SKM-1 treated with dmso at 0.1 percent for 144 hours (cell line): ENCODE results near the gene ERGIC3.

Experiments
- DNase-seq: peaks from one replicate; lab custom pipeline; 2025; ENCODE audit not compliant: unreplicated experiment; lab: John Stamatoyannopoulos, UW

Gene ERGIC3

DNA sequence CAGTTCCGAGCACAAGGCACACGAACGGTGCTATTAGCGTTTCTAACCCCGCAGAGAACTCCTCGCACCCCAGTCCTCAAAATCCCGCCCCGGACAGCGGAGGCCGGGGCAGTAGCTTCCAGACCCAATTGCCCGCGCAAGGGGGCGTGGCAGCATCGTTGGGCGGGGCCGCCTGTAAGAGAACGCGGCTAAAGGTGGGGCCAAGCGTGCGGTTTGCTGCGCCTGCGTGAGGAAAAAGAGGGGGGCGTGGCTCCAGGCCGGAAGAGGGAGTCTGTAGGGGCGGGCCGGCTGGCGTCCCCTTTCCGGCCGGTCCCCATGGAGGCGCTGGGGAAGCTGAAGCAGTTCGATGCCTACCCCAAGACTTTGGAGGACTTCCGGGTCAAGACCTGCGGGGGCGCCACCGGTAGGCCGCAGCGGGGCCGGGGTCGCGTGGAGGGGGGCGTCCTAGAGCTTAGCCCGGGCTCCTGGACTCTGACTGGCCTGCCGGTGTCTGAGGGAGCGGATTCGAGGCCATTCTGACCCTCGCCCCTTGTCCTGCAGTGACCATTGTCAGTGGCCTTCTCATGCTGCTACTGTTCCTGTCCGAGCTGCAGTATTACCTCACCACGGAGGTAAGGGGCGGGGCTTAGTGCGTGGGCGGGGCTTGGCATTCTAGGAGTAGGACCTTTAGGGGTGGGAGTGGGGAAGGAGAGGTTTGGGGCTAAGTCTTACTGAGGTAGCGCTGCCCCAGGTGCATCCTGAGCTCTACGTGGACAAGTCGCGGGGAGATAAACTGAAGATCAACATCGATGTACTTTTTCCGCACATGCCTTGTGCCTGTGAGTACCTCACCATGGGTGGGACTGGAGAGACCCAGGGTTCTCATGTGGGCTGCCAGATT is at the start of gene ERGIC3:
TSS of gene ERGIC3 (plus strand) at position 296 of the 880 bp plus-strand sequence. CDS start at position 316, 20 bp downstream.
- DNase-seq = peak; percentile 93

- DNase-seq = no peak
These were observed 49.5 kb upstream of the ERGIC3 start for GRCh38 chr20:35492352-35492751.

DNA sequence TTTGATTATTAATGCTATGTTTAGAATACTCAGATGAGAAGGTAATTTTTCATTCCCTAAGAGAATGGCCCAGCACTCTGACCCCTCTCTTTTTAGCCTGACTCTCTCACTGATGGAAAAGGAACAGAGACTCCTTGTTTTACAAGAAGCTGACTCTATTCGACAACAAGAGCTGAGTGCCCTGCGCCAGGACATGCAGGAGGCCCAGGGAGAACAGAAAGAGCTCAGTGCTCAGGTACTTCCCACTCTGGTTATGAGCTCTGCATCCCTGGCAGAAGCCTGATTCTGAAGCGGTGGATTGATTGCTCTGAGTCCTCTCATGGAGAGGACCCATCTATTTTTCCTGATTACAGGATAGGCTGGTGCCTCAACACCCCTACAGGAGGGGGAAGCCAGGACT is 45.4 kb upstream of the ERGIC3 start:
- DNase-seq = no peak

DNA sequence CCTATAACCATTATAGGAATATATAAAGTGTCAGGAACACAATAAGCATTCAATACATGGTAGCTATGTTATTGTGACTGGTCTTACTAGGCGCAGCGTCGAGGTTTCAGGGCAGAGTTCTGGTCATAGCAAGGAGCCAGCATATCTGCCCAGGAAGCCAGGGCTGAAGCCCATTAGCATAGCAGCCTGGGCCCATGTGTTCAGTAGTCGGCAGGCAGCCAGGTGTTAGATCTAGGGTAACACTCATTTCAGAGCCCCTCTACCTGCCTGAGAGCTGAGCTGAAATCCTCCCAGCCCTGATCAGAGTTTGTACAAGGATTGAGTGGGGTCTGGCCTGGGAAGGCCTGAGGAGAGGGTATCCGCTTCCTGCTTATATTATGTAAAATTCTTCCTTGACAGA is 44.6 kb upstream of the ERGIC3 start:
- DNase-seq = no peak

DNA sequence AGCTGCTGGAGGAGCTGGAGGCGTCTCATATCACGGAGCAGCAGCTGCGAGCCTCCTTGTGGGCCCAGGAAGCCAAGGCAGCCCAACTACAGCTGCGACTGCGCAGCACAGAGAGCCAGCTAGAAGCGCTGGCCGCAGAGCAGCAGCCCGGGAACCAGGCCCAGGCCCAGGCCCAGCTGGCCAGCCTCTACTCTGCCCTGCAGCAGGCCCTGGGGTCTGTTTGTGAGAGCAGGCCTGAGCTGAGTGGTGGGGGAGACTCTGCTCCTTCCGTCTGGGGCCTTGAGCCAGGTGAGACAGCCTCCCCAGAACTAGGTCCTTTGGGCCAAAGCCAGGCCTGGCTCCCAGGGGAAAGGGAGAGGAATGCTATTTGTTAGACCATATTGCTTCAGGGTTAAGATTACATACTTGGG is 44.1 kb upstream of the ERGIC3 start:
- no peak for DNase-seq

- no peak for DNase-seq
These were observed 42.6 kb upstream of the ERGIC3 start for GRCh38 chr20:35499271-35499670.

DNA sequence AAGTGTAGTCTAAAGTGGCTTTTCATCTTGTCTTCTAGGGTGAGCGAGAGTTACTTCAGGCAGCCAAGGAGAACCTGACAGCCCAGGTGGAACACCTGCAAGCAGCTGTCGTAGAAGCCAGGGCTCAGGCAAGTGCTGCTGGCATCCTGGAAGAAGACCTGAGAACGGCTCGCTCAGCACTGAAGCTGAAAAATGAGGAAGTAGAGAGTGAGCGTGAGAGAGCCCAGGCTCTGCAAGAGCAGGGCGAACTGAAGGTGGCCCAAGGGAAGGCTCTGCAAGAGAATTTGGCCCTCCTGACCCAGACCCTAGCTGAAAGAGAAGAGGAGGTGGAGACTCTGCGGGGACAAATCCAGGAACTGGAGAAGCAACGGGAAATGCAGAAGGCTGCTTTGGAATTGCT is 39.5 kb upstream of the ERGIC3 start:
- DNase-seq = peak; percentile 74

- no peak for DNase-seq
These were observed 38.6 kb upstream of the ERGIC3 start for GRCh38 chr20:35503281-35503680.

GRCh38 chr20:35503841-35504561 is 37.9 kb upstream of the ERGIC3 start:
- DNase-seq = no peak

- no peak for DNase-seq
These were observed 37.1 kb upstream of the ERGIC3 start for GRCh38 chr20:35504751-35505150.

DNA sequence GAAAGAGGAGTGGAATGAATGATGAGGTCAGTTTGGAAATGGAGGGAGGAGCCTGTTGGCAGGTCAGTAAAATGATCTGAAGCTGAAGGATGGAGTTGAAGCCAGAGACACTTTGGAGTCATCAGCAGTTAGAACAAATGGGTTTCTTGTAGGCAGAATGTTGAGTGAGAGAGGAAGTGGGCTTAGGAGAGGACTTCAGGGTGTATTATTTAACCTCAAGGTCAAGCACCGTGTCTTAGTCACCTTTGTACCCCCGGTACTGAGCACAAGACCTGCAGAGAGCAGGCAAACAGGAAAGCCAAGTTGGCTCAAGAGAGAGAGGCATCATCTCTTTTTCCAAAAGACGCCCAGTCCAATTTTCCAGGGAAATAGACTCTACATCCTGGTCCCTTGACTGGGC is 35.7 kb upstream of the ERGIC3 start:
- no peak for DNase-seq

GRCh38 chr20:35506872-35507638 is 34.8 kb upstream of the ERGIC3 start:
- DNase-seq = no peak

DNA sequence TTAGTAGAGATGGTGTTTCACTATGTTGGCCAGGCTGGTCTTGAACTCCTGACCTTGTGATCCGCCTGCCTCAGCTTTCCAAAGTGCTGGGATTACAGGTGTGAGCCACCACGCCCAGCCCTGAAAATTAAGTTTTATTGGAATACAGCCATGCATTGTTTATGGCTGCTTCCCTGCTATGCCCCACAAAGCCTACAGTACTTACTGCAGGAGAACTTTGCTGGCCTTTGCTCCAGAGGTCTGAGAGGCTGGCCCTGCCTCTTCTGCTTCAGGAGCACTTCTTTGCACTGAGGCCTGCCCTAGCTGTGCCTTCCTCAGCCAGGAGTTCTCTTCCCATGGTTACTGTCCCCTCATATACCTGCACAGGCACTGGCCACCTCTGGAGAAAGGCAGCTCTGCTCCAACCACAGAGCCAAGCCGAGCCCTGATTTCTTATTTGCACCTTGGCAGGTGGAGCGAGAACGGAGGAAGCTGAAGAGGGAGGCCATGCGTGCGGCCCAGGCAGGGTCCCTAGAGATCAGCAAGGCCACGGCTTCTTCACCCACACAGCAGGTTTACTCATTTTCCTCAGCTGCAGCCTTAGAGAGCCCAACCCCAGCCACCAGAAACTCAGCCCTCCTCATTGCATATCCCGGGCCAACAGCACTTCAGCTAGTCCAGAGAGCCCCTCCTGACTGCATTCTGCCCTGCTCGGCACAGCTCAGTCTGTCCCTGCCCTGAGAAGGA is 33.2 kb upstream of the ERGIC3 start:
- DNase-seq = no peak

- DNase-seq = no peak
These were observed 30.7 kb upstream of the ERGIC3 start for GRCh38 chr20:35510951-35511735.

DNA sequence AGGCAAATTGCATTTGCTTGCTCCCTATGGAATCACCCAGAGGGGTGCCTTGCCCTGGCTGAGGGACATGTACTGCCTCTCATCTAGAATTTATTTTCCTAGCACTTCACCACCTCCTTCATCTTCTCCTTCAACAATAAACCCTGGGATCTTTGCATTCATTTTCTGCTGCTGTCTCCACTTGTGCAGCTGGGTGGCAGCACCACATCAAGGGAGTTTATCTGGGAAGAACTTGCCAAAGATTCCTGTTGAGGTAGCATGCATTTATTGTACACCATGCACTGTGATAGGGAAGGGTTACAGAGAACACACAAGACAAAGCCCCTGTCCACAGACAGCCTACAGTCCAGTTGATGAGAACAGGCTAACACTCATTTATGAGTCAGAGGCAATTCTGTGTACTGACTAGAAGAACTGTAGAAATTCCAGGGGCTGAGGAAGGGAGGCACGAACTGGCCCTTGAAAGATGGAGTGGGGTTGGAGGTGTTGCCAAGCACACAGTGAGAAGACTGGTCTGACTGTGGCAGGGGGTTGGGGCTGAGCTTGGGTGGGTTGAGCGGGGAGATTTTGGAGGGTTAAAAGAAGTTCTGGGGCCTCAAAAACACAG is 30.0 kb upstream of the ERGIC3 start:
- no peak for DNase-seq

- no peak for DNase-seq
These were observed 27.4 kb upstream of the ERGIC3 start for GRCh38 chr20:35514371-35514932.

DNA sequence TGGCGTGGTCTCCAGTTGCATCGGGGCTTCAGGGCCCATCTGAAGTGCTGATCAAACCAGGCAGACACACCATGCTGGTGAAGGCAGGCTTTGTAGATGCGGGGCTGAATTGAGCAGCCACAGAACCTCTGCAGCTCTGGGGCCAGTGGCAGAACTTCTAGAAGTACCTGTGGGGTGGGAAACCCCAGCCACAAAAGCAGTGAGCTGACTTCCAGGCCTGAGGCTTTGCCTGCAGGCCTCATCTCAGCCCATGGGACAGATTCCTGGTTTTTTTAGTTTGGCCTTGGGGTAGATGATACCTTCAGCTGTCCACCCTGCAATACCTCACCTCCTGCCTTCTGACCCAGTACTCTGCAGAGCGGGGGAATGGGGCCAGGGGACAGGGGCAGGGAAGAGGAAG is 26.5 kb upstream of the ERGIC3 start:
- DNase-seq = no peak

- no peak for DNase-seq
These were observed 25.8 kb upstream of the ERGIC3 start for GRCh38 chr20:35515949-35516645.

GRCh38 chr20:35517125-35517524 is 24.8 kb upstream of the ERGIC3 start:
- DNase-seq = no peak
